Measurements from ENCODE around the gene DDAH2. TPM values are rescaled to one million over a fixed set of nuclear protein-coding genes. Genes with fewer than 3 reads are reported as not detected.

Gene DDAH2
- total RNA-seq, 1 donor from 2014 or later, result 233 TPM

DNA sequence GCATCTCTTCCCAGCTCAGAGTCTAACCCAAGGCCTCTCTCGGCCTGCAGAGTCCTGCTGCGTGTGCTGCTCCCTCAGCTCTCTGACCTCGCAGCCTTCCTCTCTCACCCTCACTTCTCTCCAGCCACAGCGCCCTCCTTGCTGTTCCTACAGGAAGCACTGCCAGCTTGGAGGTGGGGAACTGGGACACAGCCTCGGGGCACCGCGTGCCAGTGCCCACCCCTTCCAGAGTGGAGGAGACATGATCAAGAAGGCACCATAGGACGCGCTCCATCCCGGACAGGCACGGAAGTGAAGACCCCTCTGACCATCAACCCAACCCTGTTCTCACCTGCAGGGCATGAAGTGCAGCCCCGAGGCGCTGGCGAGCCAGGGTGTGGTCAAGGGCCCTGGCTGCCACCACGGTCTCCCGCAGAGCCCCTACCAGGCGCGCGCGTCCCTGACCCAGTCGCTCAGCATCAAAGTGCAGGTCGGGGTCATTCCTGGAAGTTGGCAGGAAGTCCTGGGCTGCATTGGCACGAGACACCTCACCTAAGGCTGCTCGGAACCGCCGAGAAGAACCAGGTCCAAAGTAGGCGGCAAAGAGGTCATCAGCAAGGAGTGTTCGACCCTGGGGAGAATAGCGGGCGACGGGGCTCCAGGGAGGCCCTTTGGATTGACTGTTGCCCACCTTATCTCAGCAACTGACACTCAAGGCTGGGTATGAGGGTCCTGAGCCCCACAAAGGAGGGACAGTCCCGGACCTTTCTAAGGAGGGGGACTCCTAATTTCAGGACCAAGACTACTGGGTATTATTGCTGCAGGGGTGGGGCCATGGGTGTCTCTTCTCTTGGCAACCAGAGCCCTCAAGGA is 46.8 kb upstream of the DDAH2 start:
- H3K27ac Mint-ChIP-seq, result peak overlapping the region; percentile 84
- H3K27me3 Mint-ChIP-seq, result no peaks in the 10 kb centered on the region
- TF ChIP-seq, protein P1, sequence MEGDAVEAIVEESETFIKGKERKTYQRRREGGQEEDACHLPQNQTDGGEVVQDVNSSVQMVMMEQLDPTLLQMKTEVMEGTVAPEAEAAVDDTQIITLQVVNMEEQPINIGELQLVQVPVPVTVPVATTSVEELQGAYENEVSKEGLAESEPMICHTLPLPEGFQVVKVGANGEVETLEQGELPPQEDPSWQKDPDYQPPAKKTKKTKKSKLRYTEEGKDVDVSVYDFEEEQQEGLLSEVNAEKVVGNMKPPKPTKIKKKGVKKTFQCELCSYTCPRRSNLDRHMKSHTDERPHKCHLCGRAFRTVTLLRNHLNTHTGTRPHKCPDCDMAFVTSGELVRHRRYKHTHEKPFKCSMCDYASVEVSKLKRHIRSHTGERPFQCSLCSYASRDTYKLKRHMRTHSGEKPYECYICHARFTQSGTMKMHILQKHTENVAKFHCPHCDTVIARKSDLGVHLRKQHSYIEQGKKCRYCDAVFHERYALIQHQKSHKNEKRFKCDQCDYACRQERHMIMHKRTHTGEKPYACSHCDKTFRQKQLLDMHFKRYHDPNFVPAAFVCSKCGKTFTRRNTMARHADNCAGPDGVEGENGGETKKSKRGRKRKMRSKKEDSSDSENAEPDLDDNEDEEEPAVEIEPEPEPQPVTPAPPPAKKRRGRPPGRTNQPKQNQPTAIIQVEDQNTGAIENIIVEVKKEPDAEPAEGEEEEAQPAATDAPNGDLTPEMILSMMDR (IDR thresholded peaks at IDR 0.05; ENCODE audit: unreplicated experiment), result no peak
- H3K9me3 Mint-ChIP-seq (ENCODE audit: low read depth), result no peaks in the 10 kb centered on the region
- peak overlapping the region; percentile 38 for H3K4me3 Mint-ChIP-seq (ENCODE audit: low read depth)
- peaks cover 12% of the 10 kb centered on the region for H3K4me1 Mint-ChIP-seq (ENCODE audit: low read depth)
- H3K36me3 Mint-ChIP-seq (ENCODE audit: insufficient read depth), result no peaks in the 10 kb centered on the region
- DNase-seq (ENCODE audit: low spot score, unreplicated experiment), result no peak

DNA sequence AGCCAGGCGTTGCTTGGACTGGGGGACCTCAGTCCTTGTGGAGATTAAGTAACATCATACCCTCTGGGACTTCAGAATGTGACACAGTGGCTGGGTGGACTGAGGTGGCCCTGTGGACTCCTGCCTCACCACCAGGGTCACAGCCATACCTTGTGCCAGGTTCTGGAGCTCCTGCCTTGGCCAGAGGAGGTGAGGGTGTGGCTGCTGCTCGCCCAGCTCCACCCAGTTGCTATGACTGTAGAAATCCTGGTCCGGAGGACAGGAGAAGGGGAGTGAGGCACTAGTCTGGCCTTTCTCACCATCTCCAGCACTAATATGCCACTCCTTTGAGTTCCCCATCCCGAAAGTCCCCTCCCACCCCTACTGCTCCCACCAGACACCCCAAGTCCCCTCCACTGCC is 46.1 kb upstream of the DDAH2 start:
- no peaks in the 10 kb centered on the region for H3K9me3 Mint-ChIP-seq (ENCODE audit: low read depth)
- TF ChIP-seq, protein P1 (IDR thresholded peaks at IDR 0.05; ENCODE audit: unreplicated experiment), result no peak
- H3K27ac Mint-ChIP-seq, result peak overlapping the region; percentile 84
- H3K36me3 Mint-ChIP-seq (ENCODE audit: insufficient read depth), result no peaks in the 10 kb centered on the region
- no peak for DNase-seq (ENCODE audit: low spot score, unreplicated experiment)
- no peaks in the 10 kb centered on the region for H3K27me3 Mint-ChIP-seq
- no peak overlapping the region for H3K4me3 Mint-ChIP-seq (ENCODE audit: low read depth)
- peaks cover 12% of the 10 kb centered on the region for H3K4me1 Mint-ChIP-seq (ENCODE audit: low read depth)

DNA sequence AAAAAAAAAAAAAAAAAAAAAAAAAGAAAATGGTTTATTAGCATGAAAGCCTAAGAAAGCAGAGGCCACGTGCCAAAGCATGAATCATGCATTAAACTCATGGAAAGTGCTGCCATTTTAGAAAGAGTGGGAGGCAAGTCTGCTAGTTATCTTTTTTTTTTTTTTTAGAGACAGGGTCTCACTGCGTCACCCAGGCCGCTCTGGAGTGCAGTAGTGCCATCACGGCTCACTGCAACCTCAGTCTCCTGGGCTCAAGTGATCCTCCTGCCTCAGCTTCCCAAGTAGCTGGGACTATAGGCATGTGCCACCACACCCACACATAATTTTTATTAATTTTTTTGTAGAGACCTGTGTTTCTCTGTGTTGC is 42.9 kb upstream of the DDAH2 start:
- Mint-ChIP-seq H3K4me3 (ENCODE audit: low read depth) (no peak overlapping the region), H3K4me1 (ENCODE audit: low read depth) (peaks cover 10% of the 10 kb centered on the region), H3K36me3 (ENCODE audit: insufficient read depth) (peaks cover 2% of the 10 kb centered on the region), H3K9me3 (ENCODE audit: low read depth) (no peaks in the 10 kb centered on the region), H3K27me3 (no peaks in the 10 kb centered on the region), H3K27ac (no peak overlapping the region)
- TF ChIP-seq, protein P1 (IDR thresholded peaks at IDR 0.05; ENCODE audit: unreplicated experiment), result no peak
- DNase-seq (ENCODE audit: low spot score, unreplicated experiment), result no peak

DNA sequence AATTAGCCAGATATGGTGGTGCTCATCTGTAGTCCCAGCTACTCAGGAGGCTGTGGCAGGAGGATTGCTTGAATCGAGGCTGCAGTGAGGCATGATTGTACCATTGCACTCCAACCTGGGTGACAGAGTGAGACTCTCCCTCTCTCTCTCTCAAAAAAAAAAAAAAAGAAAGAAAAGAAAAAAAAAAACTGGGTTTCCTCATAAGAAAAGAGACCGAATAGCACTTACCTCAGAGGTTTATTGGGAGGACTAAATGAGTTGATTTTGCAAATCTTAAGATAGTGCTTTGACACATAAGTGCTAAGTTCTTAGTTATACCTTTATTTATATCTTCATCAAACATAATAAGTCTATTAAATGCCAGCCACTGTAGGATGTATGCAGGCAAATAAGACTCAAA is 41.8 kb upstream of the DDAH2 start:
- Mint-ChIP-seq H3K4me1 (ENCODE audit: low read depth) (peaks cover 4% of the 10 kb centered on the region), H3K27me3 (no peaks in the 10 kb centered on the region), H3K9me3 (ENCODE audit: low read depth) (no peaks in the 10 kb centered on the region), H3K4me3 (ENCODE audit: low read depth) (no peak overlapping the region), H3K36me3 (ENCODE audit: insufficient read depth) (peaks cover 2% of the 10 kb centered on the region), H3K27ac (no peak overlapping the region)
- TF ChIP-seq, protein P1 (IDR thresholded peaks at IDR 0.05; ENCODE audit: unreplicated experiment), result no peak
- DNase-seq (ENCODE audit: low spot score, unreplicated experiment), result no peak

DNA sequence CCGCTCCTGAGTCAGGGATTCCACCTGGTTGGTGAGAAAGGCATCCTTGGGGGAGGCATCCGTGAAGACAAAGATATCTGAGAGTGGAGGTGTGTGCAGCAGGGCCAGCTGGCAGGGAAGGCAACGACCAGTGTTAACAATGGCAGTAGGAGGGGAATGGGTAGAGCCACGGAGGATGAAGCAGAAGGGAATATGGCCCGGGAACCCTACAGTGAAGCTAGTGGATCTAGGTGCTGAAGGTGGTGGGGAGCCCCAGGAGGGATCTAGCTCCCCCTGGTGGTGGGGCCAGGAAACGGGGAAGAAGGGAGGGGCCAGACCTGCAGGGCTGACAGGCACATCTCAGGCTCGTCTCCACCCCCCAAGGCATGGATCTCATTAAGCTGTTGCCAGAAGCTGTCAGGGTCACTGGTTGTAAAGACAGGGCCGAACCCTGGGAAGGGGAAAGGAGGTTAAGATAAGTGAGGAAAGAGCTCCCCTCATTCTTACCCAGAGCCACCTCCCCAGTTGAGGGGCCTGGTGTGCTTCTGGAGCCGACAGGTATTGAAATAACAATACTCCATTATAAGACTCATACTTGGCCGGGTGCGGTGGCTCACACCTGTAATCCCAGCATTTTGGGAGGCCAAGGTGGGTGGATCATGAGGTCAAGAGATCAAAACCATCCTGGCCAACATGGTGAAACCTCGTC is 40.7 kb upstream of the DDAH2 start:
- Mint-ChIP-seq H3K27ac (no peak overlapping the region), H3K36me3 (ENCODE audit: insufficient read depth) (peaks cover 2% of the 10 kb centered on the region)

More for the DNA sequence above, 40.7 kb upstream of the DDAH2 start:
- no peak overlapping the region for H3K4me3 Mint-ChIP-seq (ENCODE audit: low read depth)
- H3K9me3 Mint-ChIP-seq (ENCODE audit: low read depth), result no peaks in the 10 kb centered on the region
- H3K27me3 Mint-ChIP-seq, result no peaks in the 10 kb centered on the region
- no peaks in the 10 kb centered on the region for H3K4me1 Mint-ChIP-seq (ENCODE audit: low read depth)
- no peak for DNase-seq (ENCODE audit: low spot score, unreplicated experiment)
- TF ChIP-seq, protein P1 (IDR thresholded peaks at IDR 0.05; ENCODE audit: unreplicated experiment), result peak; percentile 59

Measured in progenitor cell of endocrine pancreas (in vitro differentiated cells).